Epidermal melanocyte (primary cell): ENCODE results near the gene HLF.

Experiments
- DNase-seq: peaks from one replicate; pipeline ENCODE4 v3.0.0; 2011; ENCODE audit warnings: low spot score; ENCODE audit not compliant: insufficient read length

Gene HLF

GRCh38 chr17:55354010-55354409 is 89.2 kb downstream of the HLF start:
- no peak for DNase-seq

- no peak for DNase-seq
Measured at GRCh38 chr17:55354941-55355340, 90.2 kb downstream of the HLF start.

- DNase-seq = peak; percentile 45
Measured at GRCh38 chr17:55356434-55357328, 91.9 kb downstream of the HLF start.

GRCh38 chr17:55360971-55361370 is 96.2 kb downstream of the HLF start:
- DNase-seq = no peak

DNA sequence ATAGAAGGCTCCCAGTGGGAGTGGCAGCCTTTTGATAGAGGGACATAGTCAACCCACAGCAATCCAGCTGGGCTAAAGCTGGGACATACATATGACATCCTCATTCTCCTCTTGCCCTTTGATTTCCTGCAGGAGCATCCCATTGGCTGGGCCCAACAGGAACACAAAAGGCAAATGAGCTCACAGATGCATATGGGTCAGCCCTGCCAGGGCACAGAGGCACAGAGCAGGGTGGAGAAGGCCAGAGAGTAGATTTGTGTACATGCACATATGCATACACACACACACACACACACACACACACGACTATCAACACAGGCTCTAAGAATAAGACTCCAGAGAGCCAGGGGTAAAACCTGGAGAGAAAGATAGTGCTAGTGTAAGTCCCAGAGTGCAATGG is 98.3 kb downstream of the HLF start:
- no peak for DNase-seq

- DNase-seq = no peak
Measured at GRCh38 chr17:55366020-55366481, 101.3 kb downstream of the HLF start.

GRCh38 chr17:55368706-55369105 is 103.9 kb downstream of the HLF start:
- DNase-seq = no peak
